Measurements from ENCODE around the gene TFEB.

DNA sequence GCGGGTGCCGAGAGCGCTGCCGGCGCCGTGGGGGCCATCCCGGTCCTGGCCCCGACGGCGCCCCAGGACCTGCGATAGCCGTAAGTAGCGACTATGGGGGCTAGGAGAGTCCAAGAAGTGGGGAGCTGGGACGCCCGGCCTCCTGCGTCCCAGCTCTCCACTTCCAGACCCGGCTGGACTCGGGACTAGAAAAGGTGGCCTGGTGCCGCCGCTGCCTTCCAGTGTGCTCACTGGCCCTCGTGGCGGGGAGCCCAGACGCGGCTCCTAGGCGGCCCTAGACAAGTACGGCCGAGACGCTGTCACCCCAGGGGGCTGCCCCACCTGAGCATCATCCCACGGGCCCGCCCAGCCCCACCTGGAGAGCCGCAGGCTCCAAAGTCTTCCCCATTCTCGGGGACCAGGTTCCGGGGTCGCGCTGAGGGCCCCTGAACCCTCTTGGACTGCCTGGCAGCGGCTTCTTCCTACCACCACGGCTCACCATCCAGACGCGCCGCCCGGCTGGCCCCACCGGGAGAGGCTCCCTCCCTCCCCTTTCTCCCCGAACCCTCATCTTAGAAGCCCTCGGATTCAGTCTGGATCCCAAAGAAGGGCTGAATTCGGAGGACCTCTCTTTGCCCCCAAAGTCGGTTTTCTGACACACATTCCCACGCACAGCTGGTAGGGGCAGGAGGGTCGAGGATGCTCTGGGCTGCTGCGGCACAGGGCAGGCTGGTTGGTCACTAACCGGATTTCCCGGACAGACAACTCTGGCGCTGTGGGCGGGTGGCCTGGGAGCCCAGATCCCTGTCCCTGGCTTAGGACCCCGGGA, 98.0 kb downstream of the TFEB start:
- TF ChIP-seq, protein P1, sequence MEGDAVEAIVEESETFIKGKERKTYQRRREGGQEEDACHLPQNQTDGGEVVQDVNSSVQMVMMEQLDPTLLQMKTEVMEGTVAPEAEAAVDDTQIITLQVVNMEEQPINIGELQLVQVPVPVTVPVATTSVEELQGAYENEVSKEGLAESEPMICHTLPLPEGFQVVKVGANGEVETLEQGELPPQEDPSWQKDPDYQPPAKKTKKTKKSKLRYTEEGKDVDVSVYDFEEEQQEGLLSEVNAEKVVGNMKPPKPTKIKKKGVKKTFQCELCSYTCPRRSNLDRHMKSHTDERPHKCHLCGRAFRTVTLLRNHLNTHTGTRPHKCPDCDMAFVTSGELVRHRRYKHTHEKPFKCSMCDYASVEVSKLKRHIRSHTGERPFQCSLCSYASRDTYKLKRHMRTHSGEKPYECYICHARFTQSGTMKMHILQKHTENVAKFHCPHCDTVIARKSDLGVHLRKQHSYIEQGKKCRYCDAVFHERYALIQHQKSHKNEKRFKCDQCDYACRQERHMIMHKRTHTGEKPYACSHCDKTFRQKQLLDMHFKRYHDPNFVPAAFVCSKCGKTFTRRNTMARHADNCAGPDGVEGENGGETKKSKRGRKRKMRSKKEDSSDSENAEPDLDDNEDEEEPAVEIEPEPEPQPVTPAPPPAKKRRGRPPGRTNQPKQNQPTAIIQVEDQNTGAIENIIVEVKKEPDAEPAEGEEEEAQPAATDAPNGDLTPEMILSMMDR (IDR thresholded peaks at IDR 0.05), result no peak
- TF ChIP-seq POLR2AphosphoS5 (IDR thresholded peaks at IDR 0.05) (no peak), POLR2A (IDR thresholded peaks at IDR 0.05) (no peak)
